ENCODE results near the gene AKT3.

The AKT3 gene

DNA sequence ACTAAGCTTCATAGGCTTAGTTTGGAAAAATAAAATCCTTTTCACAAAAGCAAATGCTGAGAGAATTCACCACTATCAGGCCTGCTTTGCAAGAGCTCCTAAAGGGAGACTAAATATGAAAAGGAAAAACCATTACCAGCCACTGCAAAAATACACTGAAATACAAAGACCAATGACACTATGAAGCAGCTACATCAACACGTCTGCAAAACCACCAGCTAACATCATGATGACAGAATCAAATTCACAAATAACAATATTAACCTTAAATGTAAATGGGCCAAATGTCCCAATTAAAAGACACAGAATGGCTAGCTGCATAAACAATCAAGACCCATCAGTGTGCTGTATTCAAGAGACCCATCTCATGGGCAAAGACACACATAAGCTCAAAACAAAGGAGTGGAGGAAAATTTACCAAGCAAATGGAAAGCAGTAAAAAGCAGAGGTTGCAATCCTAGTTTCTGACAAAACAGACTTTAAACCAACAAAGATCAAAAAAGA is 28.8 kb downstream of the AKT3 start:
- no peak overlapping the region for H3K4me2 ChIP-seq (ENCODE audit: low read length)
- H3K79me1 ChIP-seq (ENCODE audit: low read length): no peaks in the 10 kb centered on the region
- no peak overlapping the region for H3K18ac ChIP-seq (ENCODE audit: low read length)
- no peak overlapping the region for H3K4me3 ChIP-seq (ENCODE audit: low read depth, low read length)
- no peak overlapping the region for H3K14ac ChIP-seq (ENCODE audit: low read length)
- H4K12ac ChIP-seq (ENCODE audit: low read depth, low read length): no peak overlapping the region
- H2BK120ac ChIP-seq (ENCODE audit: insufficient read depth, low read length, poor library complexity): no peak overlapping the region
- no peak overlapping the region for H2BK12ac ChIP-seq (ENCODE audit: low read length)
- no peaks in the 10 kb centered on the region for H3K4me1 ChIP-seq (ENCODE audit: control insufficient read depth in 1 of 2, insufficient read depth in 2 of 2, low read length in 2 of 2)
- H3K9ac ChIP-seq (ENCODE audit: low read length): no peak overlapping the region
- H2AFZ ChIP-seq (ENCODE audit: insufficient read depth, low read length, poor library complexity): no peak overlapping the region
- no peak overlapping the region for H4K91ac ChIP-seq (ENCODE audit: low read depth, low read length)
- H3K27ac ChIP-seq (ENCODE audit: low read depth, low read length): no peak overlapping the region
- H3K79me2 ChIP-seq (ENCODE audit: control insufficient read depth, insufficient read depth, low read length, poor library complexity): no peaks in the 10 kb centered on the region
- H2BK5ac ChIP-seq (ENCODE audit: low read depth, low read length, poor library complexity): no peak overlapping the region
- no CpG with 5 or more reads among the region's 1 CpG for WGBS (ENCODE audit: extremely low coverage, insufficient coverage, insufficient read length)
- no peak for DNase-seq
- peaks cover 3% of the 10 kb centered on the region for H3K9me3 ChIP-seq (ENCODE audit: insufficient read depth, low read depth, low read length)
- no peak overlapping the region for H2AK5ac ChIP-seq (ENCODE audit: low read length)
- H3K36me3 ChIP-seq (ENCODE audit: control insufficient read depth in 1 of 2, insufficient read depth in 2 of 2, low read length in 2 of 2): peaks cover 5 to 7% of the 10 kb centered on the region in 2 experiments
- no peak overlapping the region for H3K23ac ChIP-seq (ENCODE audit: low read length)
- H4K8ac ChIP-seq (ENCODE audit: low read depth, low read length): no peak overlapping the region
- H3K4ac ChIP-seq (ENCODE audit: low read depth, low read length): no peak overlapping the region
- no peaks in the 10 kb centered on the region for H3K27me3 ChIP-seq (ENCODE audit: insufficient read depth, low read length)

DNA sequence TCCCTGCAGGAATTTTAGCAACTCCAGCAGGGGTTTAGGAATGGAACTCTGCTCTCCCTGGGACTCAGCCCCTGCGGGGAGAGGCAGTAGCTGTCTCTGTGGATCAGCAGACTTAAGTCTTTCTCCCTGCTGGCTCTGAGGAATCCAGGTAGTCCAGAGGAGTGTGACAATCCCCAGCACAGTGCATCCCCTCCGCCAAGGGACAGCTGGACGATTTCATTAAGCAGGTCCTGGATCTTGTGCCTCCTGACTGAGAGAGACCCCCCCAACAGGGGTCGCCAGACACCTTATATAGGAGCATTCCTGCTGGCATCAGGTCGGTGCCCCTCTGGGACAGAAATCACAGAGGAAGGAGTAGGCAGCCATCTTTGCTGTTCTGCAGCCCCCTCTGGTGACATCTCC is 30.6 kb downstream of the AKT3 start:
- H2AK5ac ChIP-seq (ENCODE audit: low read length): no peak overlapping the region
- no peaks in the 10 kb centered on the region for H3K79me1 ChIP-seq (ENCODE audit: low read length)
- no peak overlapping the region for H2BK5ac ChIP-seq (ENCODE audit: low read depth, low read length, poor library complexity)
- peak overlapping the region; percentile 68 for H3K18ac ChIP-seq (ENCODE audit: low read length)
- H3K9me3 ChIP-seq (ENCODE audit: insufficient read depth, low read depth, low read length): peaks cover 3% of the 10 kb centered on the region
- H3K36me3 ChIP-seq (ENCODE audit: control insufficient read depth in 1 of 2, insufficient read depth in 2 of 2, low read length in 2 of 2): peaks cover 5 to 7% of the 10 kb centered on the region in 2 experiments
- no peaks in the 10 kb centered on the region for H3K4me1 ChIP-seq (ENCODE audit: control insufficient read depth in 1 of 2, insufficient read depth in 2 of 2, low read length in 2 of 2)
- no peaks in the 10 kb centered on the region for H3K27me3 ChIP-seq (ENCODE audit: insufficient read depth, low read length)
- H2AFZ ChIP-seq (ENCODE audit: insufficient read depth, low read length, poor library complexity): no peak overlapping the region
- H4K12ac ChIP-seq (ENCODE audit: low read depth, low read length): no peak overlapping the region
- H2BK120ac ChIP-seq (ENCODE audit: insufficient read depth, low read length, poor library complexity): no peak overlapping the region
- no peaks in the 10 kb centered on the region for H3K79me2 ChIP-seq (ENCODE audit: control insufficient read depth, insufficient read depth, low read length, poor library complexity)
- no peak overlapping the region for H2BK12ac ChIP-seq (ENCODE audit: low read length)
- H4K8ac ChIP-seq (ENCODE audit: low read depth, low read length): no peak overlapping the region
- no peak overlapping the region for H3K23ac ChIP-seq (ENCODE audit: low read length)
- H3K4me3 ChIP-seq (ENCODE audit: low read depth, low read length): no peak overlapping the region
- H3K4me2 ChIP-seq (ENCODE audit: low read length): no peak overlapping the region
- DNase-seq: no peak
- no peak overlapping the region for H4K91ac ChIP-seq (ENCODE audit: low read depth, low read length)
- no peak overlapping the region for H3K4ac ChIP-seq (ENCODE audit: low read depth, low read length)
- no peak overlapping the region for H3K9ac ChIP-seq (ENCODE audit: low read length)
- no CpG with 5 or more reads among the region's 5 CpGs for WGBS (ENCODE audit: extremely low coverage, insufficient coverage, insufficient read length)
- H3K27ac ChIP-seq (ENCODE audit: low read depth, low read length): no peak overlapping the region
- no peak overlapping the region for H3K14ac ChIP-seq (ENCODE audit: low read length)

- no peaks in the 10 kb centered on the region for H3K4me1 ChIP-seq (ENCODE audit: control insufficient read depth in 1 of 2, insufficient read depth in 2 of 2, low read length in 2 of 2)
- H3K79me1 ChIP-seq (ENCODE audit: low read length): no peaks in the 10 kb centered on the region
- H3K36me3 ChIP-seq (ENCODE audit: control insufficient read depth in 1 of 2, insufficient read depth in 2 of 2, low read length in 2 of 2): peaks cover 5 to 7% of the 10 kb centered on the region in 2 experiments
- H3K18ac ChIP-seq (ENCODE audit: low read length): peak overlapping the region; percentile 68
- no peak overlapping the region for H4K8ac ChIP-seq (ENCODE audit: low read depth, low read length)
- WGBS (ENCODE audit: extremely low coverage, insufficient coverage, insufficient read length): no CpG with 5 or more reads among the region's 13 CpGs
- H3K23ac ChIP-seq (ENCODE audit: low read length): no peak overlapping the region
- no peak overlapping the region for H3K4ac ChIP-seq (ENCODE audit: low read depth, low read length)
- no peak overlapping the region for H2BK5ac ChIP-seq (ENCODE audit: low read depth, low read length, poor library complexity)
- no peaks in the 10 kb centered on the region for H3K79me2 ChIP-seq (ENCODE audit: control insufficient read depth, insufficient read depth, low read length, poor library complexity)
- H2AFZ ChIP-seq (ENCODE audit: insufficient read depth, low read length, poor library complexity): no peak overlapping the region
- H3K27me3 ChIP-seq (ENCODE audit: insufficient read depth, low read length): no peaks in the 10 kb centered on the region
- H2BK12ac ChIP-seq (ENCODE audit: low read length): no peak overlapping the region
- H2AK5ac ChIP-seq (ENCODE audit: low read length): no peak overlapping the region
- no peak for DNase-seq
- no peak overlapping the region for H4K12ac ChIP-seq (ENCODE audit: low read depth, low read length)
- H3K9ac ChIP-seq (ENCODE audit: low read length): no peak overlapping the region
- H2BK120ac ChIP-seq (ENCODE audit: insufficient read depth, low read length, poor library complexity): no peak overlapping the region
- no peak overlapping the region for H4K91ac ChIP-seq (ENCODE audit: low read depth, low read length)
- H3K27ac ChIP-seq (ENCODE audit: low read depth, low read length): no peak overlapping the region
- H3K4me2 ChIP-seq (ENCODE audit: low read length): no peak overlapping the region
- no peak overlapping the region for H3K14ac ChIP-seq (ENCODE audit: low read length)
- peaks cover 3% of the 10 kb centered on the region for H3K9me3 ChIP-seq (ENCODE audit: insufficient read depth, low read depth, low read length)
- no peak overlapping the region for H3K4me3 ChIP-seq (ENCODE audit: low read depth, low read length)
Measured at GRCh38 chr1:243818978-243819377, 31.1 kb downstream of the AKT3 start.

DNA sequence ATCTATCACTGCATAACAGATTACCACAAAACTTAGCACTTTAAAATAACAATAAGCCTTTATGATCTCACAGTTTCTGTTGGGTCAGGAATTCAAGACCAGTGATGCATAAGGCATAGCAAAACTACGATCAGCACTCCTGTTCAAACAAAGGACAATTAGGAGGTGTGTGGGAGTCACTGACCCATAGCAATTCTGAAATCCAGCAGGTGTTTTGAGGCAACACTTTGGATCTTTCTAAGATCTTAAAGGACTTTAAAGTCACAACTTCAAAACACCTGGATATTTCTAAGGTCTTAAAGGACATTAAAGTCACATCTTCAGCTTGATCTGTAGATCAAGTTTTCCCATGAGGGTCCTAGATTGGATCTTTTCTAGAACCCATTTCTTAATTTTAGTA is 35.3 kb downstream of the AKT3 start:
- Histone ChIP-seq H2BK5ac (ENCODE audit: low read depth, low read length, poor library complexity) (no peak overlapping the region), H3K23ac (ENCODE audit: low read length) (no peak overlapping the region), H3K14ac (ENCODE audit: low read length) (no peak overlapping the region), H3K4ac (ENCODE audit: low read depth, low read length) (no peak overlapping the region), H2BK12ac (ENCODE audit: low read length) (no peak overlapping the region), H3K27me3 (ENCODE audit: insufficient read depth, low read length) (no peaks in the 10 kb centered on the region), H3K27ac (ENCODE audit: low read depth, low read length) (no peak overlapping the region), H3K79me2 (ENCODE audit: control insufficient read depth, insufficient read depth, low read length, poor library complexity) (no peaks in the 10 kb centered on the region), H3K79me1 (ENCODE audit: low read length) (no peaks in the 10 kb centered on the region), H3K4me3 (ENCODE audit: low read depth, low read length) (no peak overlapping the region), H4K8ac (ENCODE audit: low read depth, low read length) (no peak overlapping the region), H2AFZ (ENCODE audit: insufficient read depth, low read length, poor library complexity) (no peak overlapping the region), H4K12ac (ENCODE audit: low read depth, low read length) (no peak overlapping the region), H3K18ac (ENCODE audit: low read length) (no peak overlapping the region), H3K36me3 (ENCODE audit: control insufficient read depth in 1 of 2, insufficient read depth in 2 of 2, low read length in 2 of 2) (peaks cover 5 to 7% of the 10 kb centered on the region in 2 experiments), H3K9me3 (ENCODE audit: insufficient read depth, low read depth, low read length) (peaks cover 3% of the 10 kb centered on the region), H3K9ac (ENCODE audit: low read length) (no peak overlapping the region), H3K4me1 (ENCODE audit: control insufficient read depth in 1 of 2, insufficient read depth in 2 of 2, low read length in 2 of 2) (no peaks in the 10 kb centered on the region), H2BK120ac (ENCODE audit: insufficient read depth, low read length, poor library complexity) (no peak overlapping the region), H3K4me2 (ENCODE audit: low read length) (no peak overlapping the region), H2AK5ac (ENCODE audit: low read length) (no peak overlapping the region), H4K91ac (ENCODE audit: low read depth, low read length) (no peak overlapping the region)
- no peak for DNase-seq
- no CpG with 5 or more reads among the region's 1 CpG for WGBS (ENCODE audit: extremely low coverage, insufficient coverage, insufficient read length)
